NT2/D1 (cell line): ENCODE data around the gene ARID4B.

Experiments
- SUZ12 ChIP-seq: IDR thresholded peaks from 2 replicates; pipeline ENCODE4 v1.6.1; 2011; ENCODE audit not compliant: insufficient read length, insufficient read depth; ENCODE audit errors: extremely low read depth
- YY1 ChIP-seq: IDR thresholded peaks from 2 replicates; pipeline ENCODE4 v1.6.1; 2011; ENCODE audit not compliant: insufficient read length, insufficient read depth
- ZNF274 ChIP-seq: IDR thresholded peaks from 2 replicates; pipeline ENCODE4 v1.6.1; 2011; ENCODE audit warnings: mild to moderate bottlenecking, low read depth, low read length

DNA sequence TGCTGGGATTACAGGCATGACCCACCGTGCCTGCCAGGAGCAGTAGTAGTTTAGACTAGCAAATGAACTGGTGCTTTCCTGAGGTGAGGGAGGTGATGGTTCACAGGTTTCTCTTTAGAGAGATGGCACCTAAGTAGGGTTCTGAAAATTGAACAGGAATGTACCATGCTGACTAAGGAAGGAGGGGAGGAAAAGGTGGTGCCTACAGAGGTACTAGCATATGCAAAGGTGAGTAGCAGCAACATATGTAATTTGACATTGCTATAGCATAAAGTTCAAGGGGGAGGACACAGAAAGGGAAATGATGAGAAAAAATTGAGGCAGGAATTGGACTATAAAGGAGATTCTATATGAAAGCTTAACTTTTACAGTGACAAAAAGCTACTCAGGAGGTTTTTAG is 101.0 kb downstream of the ARID4B start:
- no peak for TF ChIP-seq YY1
- TF ChIP-seq ZNF274: no peak
- no peak for TF ChIP-seq SUZ12
